T1000 (cell line): ENCODE data around the gene RNU1-2.
"Not testable (repeated sequence)": the region's sequence is repeated elsewhere in the genome, so short reads cannot be mapped to it uniquely, and the experiment has no call there.

Experiments
- DNase-seq: peaks from one replicate; lab custom pipeline; 2025; ENCODE audit warnings: mixed read lengths; lab: John Stamatoyannopoulos, UW

The RNU1-2 gene

GRCh38 chr1:16888860-16889816, 6.6 kb upstream of the RNU1-2 start:
- DNase-seq, result no peak

DNA sequence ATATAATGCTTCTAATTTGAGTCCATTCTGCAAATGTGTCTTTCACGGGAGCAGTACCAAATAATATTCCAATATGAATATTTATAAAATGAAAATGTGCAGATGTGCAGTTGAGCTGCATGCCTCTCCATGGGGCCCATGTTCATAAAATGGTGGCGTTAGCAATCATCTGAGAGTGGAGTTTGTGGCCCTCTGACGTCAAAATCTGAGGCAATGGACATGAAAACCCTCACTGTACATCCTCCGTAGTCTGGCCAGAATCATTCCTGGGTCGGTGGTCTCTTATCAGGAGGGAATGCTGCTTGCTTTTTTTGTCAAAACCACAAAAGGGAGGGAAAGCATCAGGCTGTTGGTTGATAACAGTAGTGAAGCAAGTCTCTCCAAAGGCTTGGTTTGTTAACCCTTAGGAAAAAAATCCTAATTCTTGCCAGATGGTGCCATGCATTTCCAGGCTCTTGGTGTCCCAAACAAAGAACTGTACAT, 5.2 kb upstream of the RNU1-2 start:
- DNase-seq, result not testable (repeated sequence)

DNA sequence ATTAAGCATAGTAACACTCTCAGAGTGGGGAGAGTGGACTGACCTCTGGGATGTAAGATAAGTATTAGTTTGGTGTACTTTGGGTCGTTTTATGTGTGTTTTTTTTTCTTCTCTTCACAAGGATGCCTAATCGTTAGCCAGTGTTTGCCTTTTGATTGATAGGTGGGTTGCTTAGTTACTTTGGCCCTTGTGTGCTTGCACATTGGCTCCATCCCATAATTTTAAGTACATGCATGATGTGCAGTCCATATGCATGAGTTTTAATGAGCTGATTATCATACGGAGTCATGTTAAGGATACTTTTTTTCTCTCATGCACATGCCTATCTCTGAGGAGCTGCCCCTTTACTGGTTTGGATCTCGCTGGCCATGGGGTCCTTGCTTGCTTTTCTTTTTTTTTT, 4.7 kb upstream of the RNU1-2 start:
- DNase-seq, result not testable (repeated sequence)

DNA sequence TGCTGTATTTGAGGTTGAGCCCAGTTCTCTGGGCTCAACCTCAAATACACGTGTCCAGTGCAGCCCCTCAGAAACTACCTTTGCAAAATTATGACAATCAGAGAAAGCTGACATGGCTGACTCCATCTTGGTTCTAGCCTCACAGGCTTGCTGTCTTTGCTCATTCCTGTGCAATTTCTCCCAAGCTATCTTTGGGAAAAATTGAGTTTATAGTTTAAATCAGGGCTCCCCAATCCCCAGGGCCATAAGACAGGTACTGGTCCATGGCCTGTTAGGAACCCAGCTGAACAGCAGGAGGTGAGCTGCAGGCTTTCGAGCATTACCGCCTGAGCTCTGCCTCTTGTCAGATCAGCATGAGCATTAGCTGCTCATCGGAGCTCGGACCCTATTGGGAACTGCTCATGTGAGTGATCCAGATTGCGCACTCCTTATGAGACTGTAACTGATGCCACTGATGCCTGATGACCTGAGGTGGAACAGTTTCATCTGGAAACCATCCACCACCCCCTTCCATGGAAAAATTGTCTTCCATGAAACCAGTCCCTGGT, 2.7 kb upstream of the RNU1-2 start:
- DNase-seq, result not testable (repeated sequence)

DNA sequence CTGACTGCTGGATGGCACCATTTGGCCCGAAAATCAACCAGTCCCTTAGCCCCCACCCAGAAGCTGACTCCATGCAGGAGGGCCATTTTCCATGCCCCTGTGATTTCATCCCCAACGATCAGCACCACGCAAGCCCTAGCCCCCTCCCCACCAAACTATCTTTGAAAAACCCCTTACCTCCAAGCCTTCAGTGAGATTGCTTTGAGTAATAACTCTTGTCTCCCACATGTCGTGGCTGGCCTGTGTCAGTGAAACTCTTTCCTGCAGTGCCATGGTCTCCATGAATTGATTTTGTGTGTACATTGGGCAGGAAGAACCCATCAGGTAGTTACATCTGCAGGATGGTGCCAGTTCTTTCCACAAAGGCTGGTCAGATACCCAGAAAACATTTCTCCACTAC, 2.0 kb upstream of the RNU1-2 start:
- DNase-seq, result not testable (repeated sequence)

- not testable (repeated sequence) for DNase-seq
Measured at GRCh38 chr1:16894338-16894737, 1.4 kb upstream of the RNU1-2 start.

DNA sequence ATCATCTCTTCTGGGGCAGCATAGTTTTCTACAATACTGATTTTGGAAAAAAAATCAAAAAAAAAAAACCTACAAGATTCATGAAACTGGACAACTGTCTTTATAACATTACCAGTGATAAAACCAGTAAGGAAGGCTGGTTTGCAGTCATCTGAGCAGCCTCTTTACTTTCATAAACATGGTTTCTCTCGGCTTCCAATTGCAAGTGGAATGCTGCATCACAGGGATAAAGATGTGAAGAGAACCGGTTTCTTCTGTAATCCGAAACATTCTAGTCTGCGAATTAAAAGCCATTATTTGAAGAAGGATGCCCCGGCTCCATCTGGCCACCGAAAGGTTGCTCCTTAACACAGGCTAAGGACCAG, 565 bp upstream of the RNU1-2 start:
- not testable (repeated sequence) for DNase-seq

- peak; percentile 99 for DNase-seq
Measured at GRCh38 chr1:16896316-16897055, 706 bp downstream of the RNU1-2 start.

GRCh38 chr1:16897653-16898052, 1.9 kb downstream of the RNU1-2 start:
- DNase-seq, result not testable (repeated sequence)

DNA sequence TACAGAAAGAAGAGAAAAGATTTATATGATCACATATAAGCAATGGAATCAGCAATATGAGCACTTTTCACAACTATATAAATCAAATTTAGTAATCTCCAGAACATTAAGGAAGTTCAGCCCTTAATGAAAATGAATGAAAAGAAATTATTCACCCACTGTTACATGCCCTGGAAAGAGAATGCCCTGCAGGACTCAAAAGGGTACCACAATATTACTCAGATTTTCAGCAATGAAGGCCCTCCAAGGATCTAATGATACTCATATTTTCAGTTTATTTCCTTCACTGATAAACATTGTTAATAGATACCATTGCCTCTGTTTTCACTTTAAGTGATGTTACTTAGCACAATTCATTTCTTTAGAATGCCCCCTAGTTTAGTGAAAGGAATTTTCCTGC, 2.5 kb downstream of the RNU1-2 start:
- not testable (repeated sequence) for DNase-seq

DNA sequence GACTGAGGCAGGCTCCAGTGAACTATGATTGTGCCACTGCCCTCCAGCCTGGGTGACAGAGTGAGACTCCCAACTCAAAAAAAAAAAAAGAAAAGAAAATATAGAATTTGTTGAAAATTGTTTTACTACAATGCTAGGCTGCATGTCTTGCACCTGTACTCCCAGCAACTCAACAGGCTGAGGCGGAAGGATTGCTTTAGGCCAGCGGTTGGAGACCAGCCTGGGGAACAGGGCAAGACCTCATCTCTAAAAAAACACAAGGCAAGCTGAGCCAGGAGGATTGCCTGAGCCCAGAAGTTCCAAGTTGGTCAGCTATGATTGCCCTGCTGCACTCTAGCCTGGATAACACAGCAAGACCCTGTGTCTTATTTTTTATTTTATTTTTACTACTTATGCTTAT, 3.2 kb downstream of the RNU1-2 start:
- not testable (repeated sequence) for DNase-seq

DNA sequence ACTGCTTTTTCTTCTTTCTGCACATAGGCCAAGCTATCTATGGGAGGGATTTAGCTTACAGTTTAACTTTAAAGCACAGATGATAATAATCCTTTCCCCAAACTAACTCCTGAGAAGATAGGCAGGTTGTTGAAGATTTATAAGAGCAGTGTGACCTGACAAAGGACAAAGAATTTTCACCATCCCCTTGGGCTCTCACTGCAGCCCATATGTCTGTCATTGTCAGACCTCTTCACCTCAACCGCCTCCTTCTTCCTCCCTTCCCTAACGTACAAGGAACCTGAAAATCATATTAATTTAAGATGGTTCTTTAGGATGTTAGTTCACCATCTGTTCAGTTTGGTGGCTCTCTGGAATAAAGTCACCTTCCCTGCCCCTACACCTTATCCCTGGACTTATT, 5.0 kb downstream of the RNU1-2 start:
- DNase-seq, result no peak

DNA sequence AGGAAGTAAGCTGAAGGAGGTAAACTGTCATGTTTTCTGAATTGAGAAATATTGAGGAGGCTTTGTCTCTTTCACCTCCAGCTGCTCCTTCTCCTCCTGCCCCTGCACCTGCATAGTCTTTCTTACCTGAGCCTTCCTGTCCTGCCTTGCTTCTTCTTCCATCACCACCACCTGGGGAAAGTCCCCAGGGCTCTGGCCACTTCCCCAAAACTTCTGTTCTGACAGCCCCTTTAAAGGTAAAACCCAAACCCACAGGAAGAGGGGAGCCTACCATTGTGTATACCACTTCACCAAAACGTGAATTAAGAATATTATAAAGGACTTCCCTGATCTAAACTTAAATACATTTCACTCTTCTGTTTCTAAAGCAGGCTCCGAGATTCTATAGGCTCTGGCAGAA, 5.6 kb downstream of the RNU1-2 start:
- DNase-seq, result not testable (repeated sequence)

- no peak for DNase-seq
Measured at GRCh38 chr1:16903054-16903453, 7.3 kb downstream of the RNU1-2 start.

DNA sequence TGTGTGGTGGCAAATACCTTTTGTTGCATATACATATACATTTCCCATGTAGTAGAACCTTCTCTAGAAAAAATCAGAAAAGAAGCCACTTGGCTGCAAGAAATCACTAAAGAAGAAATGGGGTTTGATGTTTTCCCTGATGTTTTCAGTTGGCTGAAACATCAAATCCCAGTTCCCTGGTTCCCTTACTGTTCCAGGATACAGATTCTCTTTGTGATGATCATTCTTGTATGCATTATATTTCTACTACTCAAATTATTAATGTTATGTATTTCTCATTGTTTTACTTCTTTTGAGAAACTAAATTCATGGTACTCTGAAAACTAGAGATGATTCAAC, 7.6 kb downstream of the RNU1-2 start:
- DNase-seq, result no peak

- DNase-seq, result peak; percentile 98
Measured at GRCh38 chr1:16904560-16905109, 8.9 kb downstream of the RNU1-2 start.

GRCh38 chr1:16905110-16905867, 9.5 kb downstream of the RNU1-2 start:
- DNase-seq, result peak; percentile 90

- peak; percentile 51 for DNase-seq
Measured at GRCh38 chr1:16905868-16906702, 10.3 kb downstream of the RNU1-2 start.

GRCh38 chr1:16906873-16907272, 11.1 kb downstream of the RNU1-2 start:
- no peak for DNase-seq

- DNase-seq, result no peak
Measured at GRCh38 chr1:16907870-16908758, 12.3 kb downstream of the RNU1-2 start.
